NCI-H345 treated with DMSO at 0.1 percent for 48 hours (cell line): ENCODE results near the gene MAP6.
A peak's percentile ranks its signal among the peaks of the same experiment; 100 is the strongest.
"Not testable (repeated sequence)": the region's sequence is repeated elsewhere in the genome, so short reads cannot be mapped to it uniquely, and the experiment has no call there.

Experiments
- DNase-seq: peaks from one replicate; lab custom pipeline; 2025; ENCODE audit not compliant: unreplicated experiment; lab: John Stamatoyannopoulos, UW

Gene MAP6

DNA sequence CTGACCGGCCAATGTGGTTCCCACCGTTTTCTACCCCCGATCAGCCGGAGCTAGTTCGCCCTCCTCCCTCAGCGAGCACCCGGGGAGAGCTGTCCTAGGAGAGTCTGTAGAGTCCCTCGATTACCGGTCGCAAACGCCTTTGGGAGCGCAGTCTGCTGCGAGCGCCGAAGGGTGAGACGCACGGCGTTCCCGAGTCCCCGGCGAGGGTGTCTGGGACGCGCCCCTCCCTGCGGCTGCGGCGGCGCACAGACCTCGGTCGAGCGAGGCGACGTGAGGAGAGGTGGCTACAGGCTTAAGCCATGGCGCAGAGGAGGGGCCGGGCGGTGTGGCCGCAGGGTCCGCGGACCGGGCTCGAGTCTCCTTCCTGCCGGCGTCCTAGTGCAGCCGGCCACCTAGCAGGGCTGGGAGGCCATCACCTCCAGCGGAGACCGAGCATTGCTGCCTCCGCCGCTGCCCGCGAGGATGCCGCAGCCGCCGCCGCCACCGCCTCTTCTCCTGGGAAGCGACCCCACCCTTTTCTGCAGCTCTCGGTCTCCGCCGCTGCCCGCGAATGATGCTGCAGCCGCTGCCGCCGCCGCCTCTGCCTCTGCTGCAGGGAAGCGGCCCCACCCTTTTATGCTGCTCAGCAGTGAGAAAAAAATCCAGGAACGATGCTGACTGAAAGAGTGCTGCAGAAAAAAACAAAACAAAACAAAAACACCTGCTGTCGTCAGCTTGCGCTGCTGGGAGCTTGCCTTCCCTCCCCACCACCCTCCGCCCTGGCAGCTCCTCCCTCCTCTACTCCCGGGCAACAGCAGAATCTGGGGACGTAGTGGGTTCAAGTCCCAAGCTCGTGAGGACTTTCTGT lies at the start of gene MAP6:
TSS of gene MAP6 (minus strand) at position 588 of the 847 bp plus-strand sequence. CDS start 669 bp downstream, outside the sequence.
- DNase-seq = peak; percentile 79

DNA sequence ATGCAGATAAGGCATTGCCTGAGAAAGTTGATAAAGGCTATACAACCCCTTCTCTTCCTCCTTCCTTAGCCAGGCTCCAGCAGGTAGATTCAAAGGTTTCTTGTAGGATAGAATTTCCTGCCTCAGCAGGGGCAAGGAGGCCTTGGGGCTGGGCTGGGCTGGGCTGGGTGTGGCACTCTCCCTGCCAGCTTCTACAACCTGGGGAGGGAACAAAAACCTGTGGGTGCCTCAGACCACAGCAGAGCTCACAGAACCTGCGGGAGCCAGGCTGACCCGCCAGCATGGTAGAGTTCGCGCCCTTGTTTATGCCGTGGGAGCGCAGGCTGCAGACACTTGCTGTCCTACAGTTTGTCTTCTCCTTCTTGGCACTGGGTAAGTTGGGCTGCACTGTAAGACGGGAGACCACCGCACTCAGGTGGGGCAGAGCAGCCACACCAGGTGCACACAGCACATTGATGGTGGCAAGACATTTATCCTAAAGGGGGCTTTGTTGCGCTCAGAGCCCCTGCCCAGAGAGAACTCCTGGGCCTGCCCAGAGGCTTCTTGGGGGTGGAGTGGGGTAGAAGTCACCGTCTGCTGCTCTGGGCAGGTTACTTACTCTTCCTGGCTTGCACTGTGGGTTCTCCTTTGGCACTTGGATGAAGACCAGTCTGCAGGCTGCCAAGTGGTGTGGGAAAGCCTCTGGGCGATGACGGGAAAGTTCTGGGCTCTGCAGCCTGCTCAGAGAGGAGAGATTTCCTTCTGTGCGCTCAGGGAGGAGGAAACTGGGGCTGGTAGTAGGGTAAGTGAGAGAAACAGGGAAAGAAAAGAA lies 49.0 kb upstream of the MAP6 start, which contains the start of gene MOGAT2:
TSS of gene MOGAT2 (plus strand) at position 231 of the 811 bp plus-strand sequence. CDS start at position 282, 51 bp downstream.
- no peak for DNase-seq

DNA sequence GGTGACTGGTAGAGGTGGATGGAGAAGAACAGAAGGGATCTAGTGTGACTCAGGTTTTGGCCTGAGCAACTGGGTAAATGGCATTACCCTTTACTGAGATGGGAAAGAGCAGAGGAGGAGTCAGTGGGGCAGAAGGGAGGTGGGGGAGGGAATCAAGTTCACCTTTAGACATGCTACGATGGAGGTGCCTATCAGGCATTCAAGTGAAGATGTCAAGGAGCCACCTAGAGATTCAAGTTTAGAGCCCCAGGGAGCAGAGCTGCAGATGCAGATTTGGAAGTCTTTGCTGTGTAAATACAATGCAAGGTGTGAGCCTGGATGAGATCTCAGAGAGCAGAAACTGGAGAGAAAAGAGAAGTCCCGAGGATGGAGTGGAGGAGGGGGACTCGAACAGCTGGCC lies 47.8 kb upstream of the MAP6 start:
- DNase-seq = no peak

DNA sequence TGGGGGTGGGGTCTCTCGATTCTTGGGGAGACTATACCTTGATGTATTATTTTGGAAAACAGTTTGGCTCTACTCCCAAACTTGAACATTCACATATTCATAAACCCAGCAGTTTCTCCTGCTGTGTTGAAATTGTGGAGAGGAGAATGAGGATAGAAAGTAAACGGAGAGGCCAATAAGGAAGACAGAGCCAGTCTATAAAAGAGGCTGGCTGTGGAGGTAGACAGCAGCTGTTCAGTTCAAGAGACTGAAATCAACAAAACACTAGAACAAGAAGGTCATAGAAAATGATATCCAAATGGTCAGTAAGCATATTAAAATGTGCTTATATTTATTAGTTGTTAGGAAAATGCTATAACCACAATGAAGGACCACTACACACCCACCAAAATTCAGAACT lies 46.9 kb upstream of the MAP6 start:
- no peak for DNase-seq

DNA sequence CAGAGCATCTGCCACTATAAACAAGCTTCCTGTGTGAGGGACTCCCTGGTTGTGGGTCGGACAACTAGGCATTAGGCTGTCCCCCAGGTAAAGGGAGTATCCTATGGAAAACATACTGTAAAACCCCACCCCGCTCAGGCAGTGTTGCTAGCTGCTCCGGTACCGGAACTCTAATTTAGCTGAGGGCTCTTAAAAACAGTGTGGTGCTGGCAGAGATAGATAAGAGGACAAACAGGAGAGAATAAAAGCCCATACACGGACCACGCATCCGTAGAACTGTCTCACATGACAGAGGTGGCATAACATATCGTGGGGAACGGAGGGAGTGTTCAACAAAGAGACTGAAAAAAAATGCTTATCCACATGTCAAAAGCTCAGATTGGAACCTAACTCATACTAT lies 45.4 kb upstream of the MAP6 start:
- DNase-seq = peak; percentile 69

DNA sequence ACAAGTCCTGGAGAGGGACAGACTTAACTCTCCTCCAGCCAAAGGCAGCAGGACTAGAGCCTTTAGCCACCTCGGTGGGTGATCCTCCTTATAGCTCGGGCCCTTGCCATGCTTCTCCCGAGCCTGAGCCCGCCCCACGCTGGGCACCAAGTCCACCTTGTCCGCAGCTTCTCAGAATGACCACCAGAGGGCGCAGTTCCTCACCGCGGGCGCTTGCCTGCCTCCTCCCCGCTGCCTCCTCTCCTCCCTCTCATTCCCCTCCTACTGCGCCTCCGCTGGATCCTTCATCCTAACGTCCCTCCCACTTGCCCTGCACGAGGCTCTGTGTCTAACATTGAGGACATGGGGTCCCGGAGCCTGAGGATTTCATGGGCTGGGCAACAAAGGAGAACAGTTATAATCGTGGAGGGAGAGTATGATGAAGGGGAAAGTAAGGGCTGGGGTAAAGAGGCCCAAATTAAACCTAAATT lies 37.5 kb upstream of the MAP6 start:
- DNase-seq = peak; percentile 30

DNA sequence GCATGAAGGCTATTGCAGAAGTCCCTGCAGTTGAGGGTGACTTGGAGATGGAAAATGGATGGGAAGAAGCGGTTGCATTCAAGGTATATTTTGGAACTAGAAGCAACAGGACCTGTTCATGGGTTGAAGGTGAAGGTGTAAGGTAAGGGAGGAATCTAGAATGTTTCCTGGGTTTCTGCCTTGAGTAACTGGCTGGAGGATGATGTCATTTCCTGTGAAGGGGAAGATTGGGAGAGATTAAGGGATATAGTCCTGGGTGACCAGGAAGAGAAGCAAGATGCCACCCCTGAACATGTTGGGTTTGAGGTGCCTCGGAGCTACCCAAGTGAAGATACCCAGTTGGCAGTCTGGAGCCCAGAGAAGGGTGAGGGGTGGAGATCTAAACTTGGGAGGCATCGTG lies 36.7 kb upstream of the MAP6 start:
- DNase-seq = no peak

DNA sequence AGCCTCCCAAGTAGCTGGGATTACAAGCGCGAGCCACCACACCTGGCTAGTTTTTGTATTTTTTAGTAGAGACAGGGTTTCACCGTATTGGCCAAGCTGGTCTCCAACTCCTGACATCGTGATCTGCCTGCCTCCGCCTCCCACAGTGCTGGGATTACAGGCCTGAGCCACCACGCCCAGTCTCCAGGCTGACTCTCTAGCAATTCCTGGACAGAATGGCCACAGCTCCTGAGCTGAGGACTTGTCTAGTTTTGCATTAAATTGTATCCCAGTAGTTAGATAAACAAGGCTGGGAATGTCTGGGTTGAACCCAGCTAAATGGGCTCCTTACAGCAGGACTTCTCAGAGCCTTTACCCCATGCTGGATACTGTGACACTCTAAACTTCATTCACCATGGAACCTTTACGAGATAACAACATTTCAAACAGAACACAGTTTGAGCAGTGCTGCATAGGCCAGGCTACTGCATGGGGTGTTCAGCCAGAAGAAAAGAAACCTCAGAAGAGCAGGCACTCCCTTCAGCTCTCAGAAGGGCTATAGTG lies 34.9 kb upstream of the MAP6 start:
- DNase-seq = no peak

DNA sequence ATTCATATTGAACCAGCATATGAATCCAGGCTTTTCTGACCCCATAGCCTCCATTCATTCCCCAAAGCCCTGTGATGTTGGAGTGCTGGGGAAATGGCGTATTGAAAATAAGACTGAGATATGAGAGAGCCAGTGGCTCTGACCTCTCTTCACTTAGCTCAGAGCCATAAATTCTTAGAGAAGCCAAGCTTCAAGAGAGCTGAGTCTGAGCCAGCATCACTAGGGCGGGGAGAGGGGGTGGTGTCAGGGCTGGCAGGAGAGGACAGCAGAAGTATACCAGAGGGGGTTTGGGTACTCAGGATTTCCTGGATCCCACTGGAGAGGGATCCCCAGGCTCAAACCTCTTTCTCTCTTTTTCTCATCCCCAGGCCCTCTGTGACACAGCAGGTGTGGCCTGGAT lies 32.1 kb upstream of the MAP6 start:
- DNase-seq = no peak

DNA sequence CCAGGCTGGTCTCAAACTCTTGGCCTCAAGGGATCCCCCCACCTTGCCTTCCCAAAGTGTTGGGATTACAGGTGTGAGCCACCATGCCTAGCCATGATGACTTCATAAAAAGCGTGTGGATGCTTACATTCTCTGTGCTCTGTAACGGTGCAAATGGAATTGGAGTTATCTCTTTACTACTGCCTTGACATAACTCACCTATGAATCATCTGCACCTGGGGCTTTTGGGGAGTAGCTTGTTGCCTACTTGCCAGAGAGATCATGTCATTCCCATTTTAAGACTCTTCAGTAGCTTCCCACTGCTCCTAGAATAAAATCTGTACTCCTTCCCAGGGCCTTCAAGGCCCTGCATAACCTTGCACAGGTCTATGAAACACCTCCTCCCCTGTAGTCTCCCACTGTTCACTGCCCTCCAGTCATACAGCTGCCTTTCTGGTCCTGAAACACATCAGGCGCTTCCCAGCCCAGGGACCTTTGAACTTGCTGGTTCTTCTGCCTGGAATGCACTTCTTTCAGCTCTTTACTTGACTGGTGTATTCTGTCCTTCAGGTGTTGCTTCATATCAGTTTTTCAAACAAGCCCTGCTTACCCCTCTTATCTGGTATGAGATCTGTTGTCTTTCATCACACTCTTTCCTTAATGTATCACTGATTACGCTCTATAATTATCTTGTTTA lies 29.2 kb upstream of the MAP6 start:
- DNase-seq = no peak

DNA sequence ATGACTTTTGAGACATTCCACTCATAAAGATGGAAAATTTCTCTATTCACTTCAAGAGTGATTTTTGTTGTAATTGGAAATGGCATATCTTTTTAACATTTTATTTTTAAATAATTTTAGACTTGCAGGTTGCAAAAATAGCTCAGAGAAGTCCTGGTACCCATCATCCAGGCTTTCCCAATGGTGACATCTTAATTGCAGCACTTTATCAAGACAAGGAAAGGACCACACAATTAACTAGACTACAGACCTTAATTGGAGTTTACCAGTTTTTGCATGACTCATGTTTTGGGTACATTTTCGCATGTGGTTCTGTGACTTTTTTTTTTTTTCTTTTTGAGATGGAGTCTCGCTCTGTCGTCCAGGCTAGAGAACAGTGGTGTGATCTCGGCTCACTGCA lies 23.0 kb upstream of the MAP6 start:
- DNase-seq = no peak

DNA sequence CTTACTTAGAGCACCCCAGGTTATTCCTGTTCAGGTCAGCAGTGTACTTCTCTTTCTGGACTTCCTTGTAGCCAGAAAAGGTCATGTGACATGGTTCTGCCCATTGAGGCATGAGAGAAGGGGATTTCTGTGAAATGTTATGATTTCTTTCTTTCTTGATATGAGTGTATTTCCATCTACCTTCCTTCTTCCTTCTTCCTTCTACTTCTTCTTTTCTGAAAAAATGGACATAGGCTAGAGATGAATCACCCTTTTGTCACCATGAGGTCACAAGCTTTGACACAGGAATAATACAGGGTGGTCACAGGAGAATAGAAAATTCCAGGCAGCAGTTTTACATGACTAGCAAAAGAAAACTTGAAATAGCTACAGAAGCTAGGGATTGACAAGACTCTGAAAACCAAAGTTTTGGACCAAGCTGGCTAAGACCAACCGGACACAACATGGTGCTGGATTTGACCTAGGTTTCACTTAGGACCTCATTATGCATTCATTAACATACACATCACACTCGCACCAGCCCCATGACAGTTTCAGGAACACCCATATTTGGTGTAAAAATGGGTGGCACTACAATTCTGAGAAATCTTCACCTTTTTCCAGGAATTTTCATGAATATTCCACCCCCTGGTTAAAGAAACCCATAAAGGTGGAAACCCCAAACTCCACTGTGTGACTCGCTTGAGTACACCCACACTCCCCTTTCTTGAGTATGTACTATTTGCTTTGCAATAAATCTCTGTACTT lies 21.2 kb upstream of the MAP6 start:
- DNase-seq = no peak

DNA sequence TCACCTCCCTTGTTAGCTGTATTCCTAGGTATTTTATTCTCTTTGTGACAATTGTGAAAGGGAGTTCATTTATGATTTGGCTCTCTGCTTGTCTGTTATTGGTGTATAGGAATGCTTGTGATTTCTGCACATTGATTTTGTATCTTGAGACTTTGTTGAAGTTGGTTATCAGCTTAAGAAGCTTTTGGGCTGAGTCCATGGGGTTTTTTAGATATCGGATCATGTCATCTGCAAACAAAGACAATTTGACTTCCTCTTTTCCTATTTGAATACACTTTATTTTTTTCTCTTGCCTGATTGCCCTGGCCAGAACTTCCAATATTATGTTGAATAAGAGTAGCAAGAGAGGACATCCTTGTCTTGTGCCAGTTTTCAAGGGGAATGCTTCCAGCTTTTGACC lies 15.0 kb upstream of the MAP6 start:
- DNase-seq = not testable (repeated sequence)

DNA sequence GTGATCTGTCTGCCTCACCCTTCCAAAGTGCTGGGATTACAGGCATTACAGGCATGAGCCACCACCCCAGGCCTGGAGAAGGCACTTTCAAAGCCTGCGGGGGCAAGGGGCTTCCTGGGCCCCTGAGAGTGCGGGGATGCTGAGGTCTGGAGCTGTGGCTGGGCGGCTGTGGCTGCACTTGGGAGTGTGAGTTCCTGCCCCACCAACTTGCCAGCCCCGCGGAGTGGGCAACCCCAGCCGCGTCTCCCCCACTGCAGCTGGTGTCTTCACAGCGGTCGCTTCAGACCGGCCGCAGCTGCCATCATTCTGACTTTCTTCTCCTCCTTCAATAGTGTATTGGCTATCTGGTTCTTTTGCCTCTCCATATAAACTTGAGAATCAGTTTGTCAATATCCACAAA lies 10.7 kb upstream of the MAP6 start:
- DNase-seq = no peak

DNA sequence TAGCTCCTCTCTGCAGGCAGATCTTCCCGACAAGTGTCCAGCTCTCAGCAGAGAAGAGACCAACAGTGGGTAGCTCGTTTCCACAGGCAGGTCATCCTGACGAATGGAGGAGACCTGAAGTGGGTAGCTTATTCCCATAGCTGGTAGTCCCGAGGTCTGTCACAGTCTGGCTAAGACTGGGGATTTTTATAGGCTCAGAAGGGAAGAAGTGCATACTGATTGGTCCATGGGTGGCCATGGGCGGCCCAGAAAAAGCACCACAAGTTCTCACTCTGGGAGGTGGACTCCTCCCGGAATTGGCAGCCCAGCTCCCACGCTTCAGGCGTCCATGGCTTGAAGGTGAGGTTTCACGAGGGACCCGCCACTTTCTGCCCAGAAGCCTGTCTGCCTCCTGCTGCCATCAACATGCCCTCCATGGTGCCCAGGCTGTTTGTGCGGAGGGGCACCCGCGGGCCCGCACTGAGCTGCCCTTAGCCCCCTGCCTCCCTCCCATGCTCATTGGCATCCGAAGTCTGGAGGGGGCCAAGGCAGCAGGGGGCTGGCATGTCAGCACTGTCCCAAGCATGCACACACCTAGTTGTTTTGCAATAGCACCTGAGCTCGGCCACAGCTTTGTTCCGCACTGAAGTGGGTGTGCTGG lies 9.9 kb upstream of the MAP6 start:
- DNase-seq = no peak

DNA sequence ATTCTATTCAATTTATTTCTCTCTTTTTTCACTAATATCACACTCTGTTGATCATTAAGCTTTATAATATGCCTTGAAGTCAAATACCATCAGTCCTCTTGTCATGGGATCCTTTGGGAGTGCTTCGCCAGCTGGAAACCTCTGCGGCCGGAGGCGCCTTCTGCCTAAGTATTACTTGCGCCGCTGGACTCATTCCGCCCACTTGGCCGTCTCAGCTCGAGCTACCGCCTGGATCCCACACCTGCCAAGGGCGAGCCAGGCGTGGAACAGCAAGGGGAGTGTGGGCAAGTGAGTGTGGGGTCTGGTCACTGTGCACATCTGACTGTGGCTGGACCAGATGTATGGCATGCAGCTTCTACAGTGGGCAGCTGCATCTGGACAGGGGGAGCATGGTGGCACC lies 9.1 kb upstream of the MAP6 start:
- DNase-seq = no peak

DNA sequence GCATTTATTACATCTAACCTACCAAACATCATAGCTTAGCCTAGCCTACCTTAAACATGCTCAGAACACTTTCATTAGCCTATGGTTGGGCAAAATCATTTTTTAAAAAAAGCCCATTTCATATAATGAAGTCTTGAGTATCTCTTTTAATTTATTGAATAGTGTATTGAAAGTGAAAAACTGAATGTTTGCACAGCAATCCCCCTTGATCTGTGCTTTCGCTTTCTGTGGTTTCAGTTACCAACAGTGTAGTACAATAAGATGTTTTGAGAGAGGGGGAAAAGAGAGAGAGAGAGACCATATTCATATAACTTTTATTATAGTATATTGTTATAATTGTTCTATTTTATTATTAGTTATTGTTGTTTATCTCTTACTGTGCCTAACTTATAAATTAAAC lies 8.4 kb upstream of the MAP6 start:
- DNase-seq = no peak

DNA sequence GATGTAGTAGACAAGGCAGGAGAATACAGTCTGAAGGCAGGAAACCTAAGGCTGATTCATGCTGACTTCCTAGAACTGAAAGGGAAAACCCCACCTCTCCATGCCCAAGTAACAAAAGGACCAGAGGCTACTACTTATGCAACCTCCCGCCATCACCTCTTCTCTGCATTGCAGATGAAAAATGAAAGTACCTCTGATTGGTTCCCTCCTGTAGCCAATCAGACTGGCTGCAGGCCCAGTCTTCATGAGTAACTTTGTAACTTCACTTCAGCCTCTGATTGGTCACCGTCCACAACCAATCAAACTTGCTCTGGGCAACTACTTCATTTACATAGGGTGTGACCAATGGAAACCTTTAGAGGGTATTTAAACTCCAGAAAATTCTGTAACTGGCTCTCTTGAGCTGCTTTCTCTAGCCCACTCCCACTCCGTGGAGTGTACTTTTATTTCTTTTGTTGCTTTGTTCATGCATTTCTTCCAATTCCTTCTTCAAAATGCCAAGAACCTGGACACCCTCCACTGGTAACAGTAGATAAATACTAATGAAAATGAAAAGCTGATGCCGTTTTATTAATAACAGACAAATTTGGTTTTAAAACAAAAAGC lies 5.2 kb upstream of the MAP6 start:
- DNase-seq = no peak

DNA sequence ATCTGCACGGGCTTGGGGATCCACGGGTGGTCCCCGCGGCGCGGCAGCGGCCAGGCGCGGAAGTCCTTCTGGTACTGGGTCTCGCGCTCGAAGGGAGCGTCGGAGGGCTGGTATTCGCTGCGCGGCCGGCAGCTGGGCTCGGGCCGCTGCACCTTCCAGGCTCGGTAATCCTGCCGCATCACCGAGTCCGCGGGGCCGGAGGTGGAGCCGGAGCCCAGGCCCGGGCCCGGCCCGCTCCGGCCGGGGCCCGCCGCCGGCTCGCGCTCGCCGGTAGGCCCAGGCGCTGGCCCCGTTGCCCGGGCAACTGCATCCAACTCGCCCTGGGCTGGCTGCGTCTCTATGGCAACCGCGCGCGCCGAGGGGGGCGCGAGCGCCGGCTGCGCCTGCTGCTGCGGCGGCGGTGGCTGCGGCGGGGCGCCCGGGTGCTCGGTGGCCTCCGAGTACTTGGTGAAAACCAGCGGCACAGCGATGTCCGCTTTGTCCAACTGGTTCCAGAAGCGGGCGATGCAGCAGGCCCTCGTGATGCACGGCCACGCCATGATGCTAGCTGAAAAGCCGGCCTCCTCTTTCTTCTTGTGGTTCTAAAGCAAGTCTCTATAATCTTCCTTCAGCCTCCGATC lies 897 bp downstream of the MAP6 start:
- peak; percentile 47 for DNase-seq
